K562 (cell line): ENCODE data around the gene SERPINA9. TPM values are rescaled to one million over a fixed set of nuclear protein-coding genes. Genes with fewer than 3 reads are reported as not detected.

Experiments used
- ATAC-seq: fragments of 200-7000 bp; cut with Tn5 transposase; 3 replicates; pipeline ENCODE4 v1.9.1; 2020; ENCODE audit warnings: moderate library complexity
- BruUV-seq: library from RNA; stranded (reverse); fragments of 400-500 nt; replicated peaks from 2 replicates; lab custom pipeline; 2021; lab: Mats Ljungman, UMichigan
- CTCF ChIA-PET: fragments of 300-600 bp; formaldehyde crosslinking; extraction: SDS; loops from one replicate; lab custom pipeline; 2021; ENCODE audit warnings: low intra/inter-chr PET ratio; lab: Yijun Ruan, JAX
- POLR2A ChIA-PET: fragments of 300-600, 350-650 bp; sonication (Branson Sonifier 250); formaldehyde crosslinking; extraction: SDS; loops from one replicate; lab custom pipeline; 2021; ENCODE audit warnings: antibody characterized with exemption, inconsistent platforms; lab: Yijun Ruan, JAX
- DNase-seq, 4 experiments: peaks; one replicate each; pipeline versions ENCODE4 v3.0.0 to v3.0.0-alpha.2; 2011 to 2018; ENCODE audit warnings: low spot score in 3 of 4, mixed read lengths in 3 of 4; ENCODE audit errors: extremely low read depth in 1 of 4
- FAIRE-seq: peaks from 2 replicates; lab custom pipeline; 2011; peaks lifted over from hg19 to GRCh38; lab: Jason Lieb, UNC
- H2AFZ ChIP-seq: 2 replicates; pipeline ENCODE4 v1.6.0; 2011; ENCODE audit warnings: low read depth, low read length, control low read depth, inconsistent platforms
- H3K27ac ChIP-seq: fragments of 200-600 bp; 3 replicates; pipeline ENCODE4 v1.8.0; 2011; ENCODE audit warnings: low read depth, mild to moderate bottlenecking, control low read depth, inconsistent platforms, low read length, moderate library complexity, mixed read lengths; ENCODE audit errors: extremely low read depth
- H3K27me3 ChIP-seq, 2 experiments: fragments of 300-600 bp in 1 of 2; 2 replicates in 1 of 2; 3 replicates in 1 of 2; pipeline versions ENCODE4 v1.6.0 to v1.8.0; 2011; ENCODE audit warnings: inconsistent platforms in 2 of 2, low read length in 2 of 2, mild to moderate bottlenecking in 1 of 2, mixed read lengths in 1 of 2, moderate library complexity in 1 of 2; ENCODE audit not compliant: control insufficient read depth in 2 of 2, insufficient read depth in 2 of 2
- H3K36me3 ChIP-seq: fragments of 300-600 bp; 3 replicates; pipeline ENCODE4 v1.8.0; 2011; ENCODE audit warnings: mild to moderate bottlenecking, low read length, inconsistent platforms; ENCODE audit not compliant: control insufficient read depth, insufficient read depth
- H3K4me1 ChIP-seq, 2 experiments: fragments of 200-600 bp in 1 of 2; replicated peaks in 1 of 2; 2 replicates in 1 of 2; 3 replicates in 1 of 2; pipeline versions ENCODE4 v1.5.1 to v1.8.0; 2011; ENCODE audit warnings: inconsistent platforms in 2 of 2, low read length in 2 of 2, mild to moderate bottlenecking in 1 of 2, mixed read lengths in 1 of 2, moderate library complexity in 1 of 2; ENCODE audit not compliant: control insufficient read depth in 2 of 2, insufficient read depth in 2 of 2
- H3K4me2 ChIP-seq: 2 replicates; pipeline ENCODE4 v1.6.1; 2011; ENCODE audit warnings: low read length, control low read depth, inconsistent platforms, mixed read lengths; ENCODE audit not compliant: insufficient read depth
- H3K4me3 ChIP-seq: fragments of 200-600 bp; sonication (generic), shearing (Covaris generic); 2 replicates; pipeline ENCODE4 v1.5.1; 2016; ENCODE audit warnings: control low read depth, inconsistent platforms
- H3K79me2 ChIP-seq: fragments of 200-600 bp; 3 replicates; pipeline ENCODE4 v1.8.0; 2011; ENCODE audit warnings: low read length, inconsistent platforms; ENCODE audit not compliant: control insufficient read depth, insufficient read depth
- H3K9ac ChIP-seq, 2 experiments: 2 replicates each; pipeline versions ENCODE4 v1.6.0 to v1.6.1; 2011; ENCODE audit warnings: low read depth in 2 of 2, low read length in 2 of 2, control low read depth in 1 of 2, inconsistent platforms in 1 of 2, mild to moderate bottlenecking in 1 of 2, mixed read lengths in 1 of 2; ENCODE audit not compliant: insufficient read depth in 1 of 2
- H3K9me1 ChIP-seq: one replicate; pipeline ENCODE4 v1.6.0; 2011; ENCODE audit warnings: inconsistent platforms, mild to moderate bottlenecking, low read length, moderate library complexity; ENCODE audit not compliant: control insufficient read depth, insufficient read depth
- H3K9me3 ChIP-seq: replicated peaks from 2 replicates; pipeline ENCODE4 v1.5.1; 2011; ENCODE audit warnings: low read depth, low read length, inconsistent platforms; ENCODE audit not compliant: control insufficient read depth, insufficient read depth
- H4K20me1 ChIP-seq: replicated peaks from 2 replicates; pipeline ENCODE4 v1.6.1; 2011; ENCODE audit warnings: low read length, inconsistent platforms, mixed read lengths; ENCODE audit not compliant: control insufficient read depth, insufficient read depth
- ARNT ChIP-seq, 2 experiments: fragments of 450-650 bp; IDR thresholded peaks; 2 replicates each; pipeline ENCODE4 v1.6.1; 2016; ENCODE audit warnings: mild to moderate bottlenecking in 1 of 2
- HBP1 ChIP-seq: fragments of 450-650 bp; formaldehyde crosslinking; IDR thresholded peaks from 2 replicates; pipeline ENCODE4 v1.4.0; 2022; ENCODE audit warnings: missing genetic modification characterization
- JUNB ChIP-seq: fragments of 450-650 bp; formaldehyde crosslinking; conservative IDR thresholded peaks from 2 replicates; pipeline ENCODE4 v1.4.0; 2020; ENCODE audit warnings: mild to moderate bottlenecking
- NR2C1 ChIP-seq, 2 experiments: fragments of 450-650 bp; IDR thresholded peaks; 2 replicates each; pipeline ENCODE4 v1.6.1; 2017; ENCODE audit warnings: mild to moderate bottlenecking in 2 of 2, antibody characterized with exemption in 1 of 2, inconsistent platforms in 1 of 2, missing compliant biosample characterization in 1 of 2, missing genetic modification characterization in 1 of 2
- PCBP1 ChIP-seq: fragments of 200-400 bp; formaldehyde crosslinking; IDR thresholded peaks from 2 replicates; pipeline ENCODE4 v1.6.1; 2018; ENCODE audit warnings: mild to moderate bottlenecking, low read depth, low read length; ENCODE audit not compliant: poor library complexity, severe bottlenecking
- RNF2 ChIP-seq: sonication (generic); IDR thresholded peaks from 2 replicates; pipeline ENCODE4 v1.6.1; 2016
- SIN3A ChIP-seq, 2 experiments: fragments of 150-350 bp in 1 of 2; IDR thresholded peaks; 2 replicates each; pipeline ENCODE4 v1.6.1; 2011 to 2016; ENCODE audit warnings: borderline replicate concordance in 2 of 2, low read depth in 2 of 2, low read length in 2 of 2, mild to moderate bottlenecking in 2 of 2, moderate library complexity in 2 of 2; ENCODE audit not compliant: control insufficient read depth in 1 of 2
- SRSF9 ChIP-seq: fragments of 200-400 bp; formaldehyde crosslinking; IDR thresholded peaks from 2 replicates; pipeline ENCODE4 v1.6.1; 2017; ENCODE audit warnings: low read depth, low read length, borderline replicate concordance
- STAT5B ChIP-seq: fragments of 250-450 bp; sonication (Bioruptor Pico); IDR thresholded peaks from 2 replicates; pipeline ENCODE4 v1.8.0; 2021; ENCODE audit warnings: mild to moderate bottlenecking, inconsistent platforms
- TEAD2 ChIP-seq: fragments of 450-650 bp; IDR thresholded peaks from 2 replicates; pipeline ENCODE4 v1.6.1; 2016; ENCODE audit warnings: missing genetic modification characterization, control low read depth, missing compliant biosample characterization
- ZNF143 ChIP-seq: sonication (generic); formaldehyde crosslinking; IDR thresholded peaks from 2 replicates; pipeline ENCODE4 v1.9.0; 2022; ENCODE audit warnings: mild to moderate bottlenecking, missing genetic modification reagents
- WGBS: fragments of 100-300 bp; shearing (Covaris generic); methylation state at CpG from one replicate; pipeline ENCODE4 v1.1.6; 2016; ENCODE audit warnings: low coverage, mixed read lengths; ENCODE audit not compliant: insufficient coverage; ENCODE audit errors: missing lambda C conversion rate; 5-methylcytosine and 5-hydroxymethylcytosine counted together
- in situ Hi-C: fragments of 300-500 bp; cut with MboI; formaldehyde crosslinking; loops from 4 replicates; pipeline ENCODE4 v1.15.0; 2018; ENCODE audit warnings: inconsistent platforms, mixed read lengths
- intact Hi-C: fragments of 100-400 bp; cut with micrococcal nuclease; formaldehyde crosslinking; loops from 2 replicates; pipeline ENCODE4 v1.14.2; 2022
- polyA plus RNA-seq, 8 experiments: library from polyadenylated mRNA; depleted of rRNA in 4 of 8; stranded (reverse) in 5 of 8; unstranded in 3 of 8; fragments of >200 nt; fragmentation: Nextera tagmentation in 2 of 8; fragmentation: Illumina TruSeq in 1 of 8; extraction: Ambion mirVana in 2 of 8; extraction: Trizol in 1 of 8; gene quantifications; 2 replicates each; pipeline versions ENCODE4 v1.2.1 to v1.2.3, GENCODE V29; 2011 to 2014; ENCODE audit warnings: inconsistent platforms in 1 of 8, missing spikeins in 1 of 8
- total RNA-seq, 7 experiments: library from RNA; depleted of rRNA in 6 of 7; stranded (reverse); fragments of >200 nt in 6 of 7; fragmentation: Illumina TruSeq in 2 of 7; extraction: Trizol in 2 of 7; gene quantifications; 2 replicates each; pipeline versions ENCODE4 v1.2.1 to v1.2.3, GENCODE V29; 2011 to 2021; ENCODE audit warnings: low replicate concordance in 1 of 7
- TF ChIP-seq, protein P1 (sequence below): fragments of 250-450 bp; sonication (Bioruptor Pico); IDR thresholded peaks from 2 replicates; pipeline ENCODE4 v1.4.0; 2020; ENCODE audit warnings: borderline replicate concordance

Gene SERPINA9
- total and polyA plus RNA-seq, 9 of the 15 experiments (the other 6 are each of a cell fraction or from before 2014, with no cell fraction given): not detected

- TF ChIP-seq HBP1 (CRISPR knock-in tag) (no peak), SRSF9 (no peak), ZNF143 (no peak)
- TF ChIP-seq, protein P1, sequence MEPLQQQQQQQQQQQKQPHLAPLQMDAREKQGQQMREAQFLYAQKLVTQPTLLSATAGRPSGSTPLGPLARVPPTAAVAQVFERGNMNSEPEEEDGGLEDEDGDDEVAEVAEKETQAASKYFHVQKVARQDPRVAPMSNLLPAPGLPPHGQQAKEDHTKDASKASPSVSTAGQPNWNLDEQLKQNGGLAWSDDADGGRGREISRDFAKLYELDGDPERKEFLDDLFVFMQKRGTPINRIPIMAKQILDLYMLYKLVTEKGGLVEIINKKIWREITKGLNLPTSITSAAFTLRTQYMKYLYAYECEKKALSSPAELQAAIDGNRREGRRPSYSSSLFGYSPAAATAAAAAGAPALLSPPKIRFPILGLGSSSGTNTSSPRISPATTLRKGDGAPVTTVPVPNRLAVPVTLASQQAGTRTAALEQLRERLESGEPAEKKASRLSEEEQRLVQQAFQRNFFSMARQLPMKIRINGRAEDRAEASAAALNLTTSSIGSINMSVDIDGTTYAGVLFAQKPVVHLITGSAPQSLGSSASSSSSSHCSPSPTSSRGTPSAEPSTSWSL (CRISPR knock-in tag): no peak
Observed at GRCh38 chr14:94460631-94461416, 15.2 kb downstream of the SERPINA9 start (continued).

GRCh38 chr14:94458558-94459205 is 17.3 kb downstream of the SERPINA9 start:
- POLR2A ChIA-PET: no interaction called here
- no peak for FAIRE-seq
- Histone ChIP-seq H3K27ac (no peak overlapping the region), H3K36me3 (no peaks in the 10 kb centered on the region), H4K20me1 (no peaks in the 10 kb centered on the region), H2AFZ (no peak overlapping the region), H3K79me2 (no peaks in the 10 kb centered on the region), H3K9me3 (no peaks in the 10 kb centered on the region), H3K4me1 (no peaks in the 10 kb centered on the region), H3K4me3 (no peak overlapping the region), H3K9ac (no peak overlapping the region), H3K27me3 (no peaks in the 10 kb centered on the region), H3K4me2 (no peak overlapping the region), H3K9me1 (no peaks in the 10 kb centered on the region)
- intact Hi-C loops (no loop called here), in situ Hi-C loops (no loop called here)
- CTCF ChIA-PET: no interaction called here
- ATAC-seq: no peak
- no TSS peak for BruUV-seq
- DNase-seq: no peak
- WGBS: 0% methylated on average over 2 of the region's 2 CpGs
- no peak for TF ChIP-seq JUNB (CRISPR knock-in tag)
- TF ChIP-seq SIN3A (IDR thresholded peaks at IDR 0.05; ENCODE audit: borderline replicate concordance in 2 of 2, control insufficient read depth in 1 of 2, low read depth in 2 of 2, low read length in 2 of 2): no peak
- TF ChIP-seq PCBP1: no peak
- no peak for TF ChIP-seq STAT5B (CRISPR knock-in tag)
- no peak for TF ChIP-seq RNF2
- TF ChIP-seq NR2C1 (IDR thresholded peaks at IDR 0.05): no peak
- TF ChIP-seq NR2C1 (tag; IDR thresholded peaks at IDR 0.05): no peak
- TF ChIP-seq TEAD2: no peak
- TF ChIP-seq ARNT (IDR thresholded peaks at IDR 0.05): no peak
